ENCODE results near the gene NACC1. TPM values are rescaled to one million over a fixed set of nuclear protein-coding genes. Genes with fewer than 3 reads are reported as not detected.

Gene NACC1
- total RNA-seq, 1 donor from 2014 or later: 34.7 TPM

DNA sequence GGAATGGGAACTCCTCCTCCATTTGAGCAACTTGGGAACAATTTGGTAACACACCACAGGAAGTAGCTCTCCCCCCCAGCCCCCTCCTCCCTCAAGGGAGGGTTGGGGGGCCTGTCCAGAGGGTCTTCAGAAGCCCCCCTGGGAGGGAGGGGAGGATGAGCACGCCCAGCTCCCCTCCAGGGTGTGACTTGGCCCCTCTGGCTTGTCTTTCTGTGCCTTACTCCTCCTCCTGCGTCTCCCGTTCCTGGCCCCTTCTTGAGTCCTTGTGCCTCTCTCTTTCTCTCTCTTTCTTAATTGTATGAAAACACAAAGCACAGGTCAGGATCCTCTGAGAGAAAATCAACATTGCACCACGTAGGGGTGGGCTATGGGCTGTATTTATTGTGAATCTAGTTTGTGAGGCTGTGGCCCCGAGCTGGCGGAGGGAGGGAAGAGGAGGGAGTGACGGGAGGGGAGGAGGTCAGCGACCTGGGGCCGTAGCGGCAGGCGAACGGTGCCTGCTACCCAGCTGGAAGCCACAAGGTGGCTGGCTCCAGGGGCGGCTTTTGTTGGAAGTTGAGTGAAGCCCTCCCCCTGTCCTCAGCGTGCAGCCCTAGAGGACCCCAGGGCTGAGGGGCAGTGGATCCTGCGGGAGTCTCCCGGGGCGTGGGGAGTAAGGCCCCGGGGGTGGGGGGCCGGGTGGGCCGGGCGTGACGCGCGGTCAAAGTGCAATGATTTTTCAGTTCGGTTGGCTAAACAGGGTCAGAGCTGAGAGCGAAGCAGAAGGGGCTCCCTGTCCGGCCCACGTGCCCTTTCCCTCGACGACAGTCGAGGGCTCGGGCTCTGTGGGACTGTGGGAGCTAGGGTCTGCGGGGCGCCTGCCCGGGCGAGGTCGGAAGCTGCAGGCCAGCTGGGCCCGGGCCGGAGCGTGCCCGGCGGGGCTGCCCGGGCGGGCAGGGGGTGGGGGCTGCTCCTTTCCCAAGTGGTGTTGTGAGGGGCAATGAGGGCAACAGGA, 21.8 kb upstream of the NACC1 start:
- H3K4me2 ChIP-seq: peak overlapping the region; percentile 75
- no peak for TF ChIP-seq EZH2phosphoT487 (IDR thresholded peaks at IDR 0.05)
- TF ChIP-seq, protein P1, sequence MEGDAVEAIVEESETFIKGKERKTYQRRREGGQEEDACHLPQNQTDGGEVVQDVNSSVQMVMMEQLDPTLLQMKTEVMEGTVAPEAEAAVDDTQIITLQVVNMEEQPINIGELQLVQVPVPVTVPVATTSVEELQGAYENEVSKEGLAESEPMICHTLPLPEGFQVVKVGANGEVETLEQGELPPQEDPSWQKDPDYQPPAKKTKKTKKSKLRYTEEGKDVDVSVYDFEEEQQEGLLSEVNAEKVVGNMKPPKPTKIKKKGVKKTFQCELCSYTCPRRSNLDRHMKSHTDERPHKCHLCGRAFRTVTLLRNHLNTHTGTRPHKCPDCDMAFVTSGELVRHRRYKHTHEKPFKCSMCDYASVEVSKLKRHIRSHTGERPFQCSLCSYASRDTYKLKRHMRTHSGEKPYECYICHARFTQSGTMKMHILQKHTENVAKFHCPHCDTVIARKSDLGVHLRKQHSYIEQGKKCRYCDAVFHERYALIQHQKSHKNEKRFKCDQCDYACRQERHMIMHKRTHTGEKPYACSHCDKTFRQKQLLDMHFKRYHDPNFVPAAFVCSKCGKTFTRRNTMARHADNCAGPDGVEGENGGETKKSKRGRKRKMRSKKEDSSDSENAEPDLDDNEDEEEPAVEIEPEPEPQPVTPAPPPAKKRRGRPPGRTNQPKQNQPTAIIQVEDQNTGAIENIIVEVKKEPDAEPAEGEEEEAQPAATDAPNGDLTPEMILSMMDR (IDR thresholded peaks at IDR 0.05): peak; percentile 43

DNA sequence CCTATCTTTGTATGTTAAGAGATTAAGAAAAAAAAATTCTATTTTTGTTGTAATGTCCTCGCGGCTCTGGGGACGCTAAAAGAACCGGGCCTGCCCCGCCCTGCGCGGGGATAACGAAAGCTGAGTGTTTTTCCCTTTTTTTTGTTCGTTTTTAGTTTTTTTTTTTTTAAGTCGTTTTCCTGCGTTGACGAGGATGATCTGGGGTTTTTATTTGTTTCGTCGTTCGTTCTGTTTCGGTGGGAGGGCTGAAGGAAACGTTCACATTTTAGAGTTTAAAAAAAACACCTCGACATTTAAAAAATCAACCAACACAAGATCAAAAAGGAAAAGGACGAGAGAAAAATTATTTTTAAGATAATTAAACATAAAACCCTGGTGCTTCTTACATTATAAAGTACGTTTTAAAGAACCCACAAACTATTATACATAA, 21.0 kb upstream of the NACC1 start:
- no peak overlapping the region for H3K27ac Mint-ChIP-seq
- H3K9me3 Mint-ChIP-seq: peaks cover 3% of the 10 kb centered on the region
- Histone ChIP-seq H3K4me1 (peaks cover 33% of the 10 kb centered on the region), H3K9me3 (ENCODE audit: low read depth) (no peaks in the 10 kb centered on the region), H4K20me1 (ENCODE audit: low read depth) (peaks cover 38% of the 10 kb centered on the region), H3K9ac (no peak overlapping the region), H2AFZ (replicated peaks) (no peak overlapping the region), H3F3A (ENCODE audit: low read depth) (peaks cover 57% of the 10 kb centered on the region), H3K79me2 (ENCODE audit: low read depth) (no peaks in the 10 kb centered on the region), H3K4me3 (no peak overlapping the region), H3K27me3 (peaks cover 97% of the 10 kb centered on the region), H3K27ac (no peak overlapping the region), H3K36me3 (no peaks in the 10 kb centered on the region), H3K4me2 (no peak overlapping the region)
- peak; percentile 90 for TF ChIP-seq EZH2 (IDR thresholded peaks at IDR 0.05)
- no peak for TF ChIP-seq EZH2phosphoT487 (IDR thresholded peaks at IDR 0.05)
- TF ChIP-seq, protein P1 (IDR thresholded peaks at IDR 0.05): no peak
- peaks cover 35% of the 10 kb centered on the region for H3K4me1 Mint-ChIP-seq
- H3K27me3 Mint-ChIP-seq (ENCODE audit: insufficient read depth, low read depth): peaks cover 67% of the 10 kb centered on the region
- DNase-seq (ENCODE audit: low spot score): no peak
- H3K4me3 Mint-ChIP-seq: peak overlapping the region; percentile 43
- H3K36me3 Mint-ChIP-seq: no peaks in the 10 kb centered on the region

More for the DNA sequence above, 21.8 kb upstream of the NACC1 start:
- H3K4me1 Mint-ChIP-seq: peaks cover 39% of the 10 kb centered on the region
- H4K20me1 ChIP-seq (ENCODE audit: low read depth): peaks cover 38% of the 10 kb centered on the region
- H3K79me2 ChIP-seq (ENCODE audit: low read depth): no peaks in the 10 kb centered on the region
- no peaks in the 10 kb centered on the region for H3K36me3 ChIP-seq
- H3K4me3 Mint-ChIP-seq: peak overlapping the region; percentile 57
- peak overlapping the region; percentile 43 for H3K4me3 ChIP-seq
- no peak overlapping the region for H3K9ac ChIP-seq
- peak; percentile 90 for DNase-seq (ENCODE audit: low spot score)
- no peak overlapping the region for H3K27ac ChIP-seq
- H3K27ac Mint-ChIP-seq: no peak overlapping the region
- H3K9me3 ChIP-seq (ENCODE audit: low read depth): no peaks in the 10 kb centered on the region
- H3K9me3 Mint-ChIP-seq: peaks cover 3% of the 10 kb centered on the region
- peaks cover 97% of the 10 kb centered on the region for H3K27me3 ChIP-seq
- no peaks in the 10 kb centered on the region for H3K36me3 Mint-ChIP-seq
- peak overlapping the region; percentile 11 for H2AFZ ChIP-seq (replicated peaks)
- peaks cover 37% of the 10 kb centered on the region for H3K4me1 ChIP-seq
- H3F3A ChIP-seq (ENCODE audit: low read depth): peaks cover 57% of the 10 kb centered on the region
- H3K27me3 Mint-ChIP-seq (ENCODE audit: insufficient read depth, low read depth): peaks cover 63% of the 10 kb centered on the region

DNA sequence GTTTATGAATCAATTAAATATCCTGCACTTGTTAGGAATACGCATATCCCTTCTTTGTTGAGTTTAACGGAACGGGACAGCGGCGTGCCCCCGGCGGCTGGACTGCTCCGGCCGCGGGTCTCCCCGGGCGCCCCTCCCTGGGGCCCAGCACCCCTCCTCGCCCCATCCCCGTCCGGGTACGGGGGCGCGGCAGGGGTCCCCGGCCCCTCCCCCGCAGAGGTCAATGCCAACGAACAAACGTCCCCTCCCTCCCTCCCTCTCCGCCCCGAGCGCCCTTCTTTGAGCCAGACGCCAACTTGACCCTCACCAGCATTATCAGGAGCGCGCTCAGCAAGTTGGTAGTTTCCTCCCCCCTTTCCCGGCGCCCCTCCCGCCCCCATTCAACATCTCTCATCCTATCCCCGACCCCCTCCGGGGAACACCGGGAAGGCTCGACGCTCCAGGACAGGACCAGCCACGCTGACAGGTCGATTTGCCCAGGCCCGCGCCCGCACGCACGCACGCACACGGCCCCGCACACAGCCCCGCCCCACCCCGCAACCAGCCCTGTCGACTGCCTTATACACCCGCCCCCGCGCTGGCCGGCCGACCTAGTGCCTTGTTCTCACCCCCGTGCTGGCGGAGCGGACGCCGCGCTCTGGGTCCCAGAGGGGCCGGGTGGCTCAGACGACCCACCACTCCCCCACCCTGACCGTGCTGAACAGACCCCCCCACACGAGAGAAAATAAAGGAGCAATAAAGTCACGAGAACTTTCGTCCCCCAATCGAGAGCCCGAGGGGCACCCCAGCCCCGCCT, 20.4 kb upstream of the NACC1 start:
- DNase-seq (ENCODE audit: low spot score): peak; percentile 49
- Histone ChIP-seq H3K4me2 (no peak overlapping the region), H3K27me3 (peaks cover 97% of the 10 kb centered on the region), H3K36me3 (no peaks in the 10 kb centered on the region), H3K27ac (no peak overlapping the region), H2AFZ (replicated peaks) (no peak overlapping the region), H3K4me1 (peaks cover 30% of the 10 kb centered on the region), H3K9me3 (ENCODE audit: low read depth) (no peaks in the 10 kb centered on the region), H3K9ac (no peak overlapping the region), H4K20me1 (ENCODE audit: low read depth) (peaks cover 38% of the 10 kb centered on the region), H3F3A (ENCODE audit: low read depth) (peaks cover 57% of the 10 kb centered on the region), H3K4me3 (no peak overlapping the region), H3K79me2 (ENCODE audit: low read depth) (no peaks in the 10 kb centered on the region)
- H3K4me3 Mint-ChIP-seq: no peak overlapping the region
- H3K27me3 Mint-ChIP-seq (ENCODE audit: insufficient read depth, low read depth): peaks cover 69% of the 10 kb centered on the region
- peaks cover 33% of the 10 kb centered on the region for H3K4me1 Mint-ChIP-seq
- H3K27ac Mint-ChIP-seq: no peak overlapping the region
- H3K36me3 Mint-ChIP-seq: no peaks in the 10 kb centered on the region
- H3K9me3 Mint-ChIP-seq: peaks cover 3% of the 10 kb centered on the region
- TF ChIP-seq, protein P1 (IDR thresholded peaks at IDR 0.05): no peak
- TF ChIP-seq EZH2phosphoT487 (IDR thresholded peaks at IDR 0.05): peak; percentile 84
- peak; percentile 40 for TF ChIP-seq EZH2 (IDR thresholded peaks at IDR 0.05)

All from neural progenitor cell (in vitro differentiated cells).